Measurements from ENCODE around the gene DCDC1.

The DCDC1 gene

GRCh38 chr11:30878400-30878799 is 491.1 kb downstream of the DCDC1 start:
- H3K4me3 Mint-ChIP-seq = no peak overlapping the region
- H3K4me1 Mint-ChIP-seq = no peaks in the 10 kb centered on the region
- DNase-seq = no peak
- no peak for ATAC-seq (replicated peaks)
- H3K36me3 Mint-ChIP-seq = no peaks in the 10 kb centered on the region
- H3K27ac Mint-ChIP-seq = no peak overlapping the region
- no peaks in the 10 kb centered on the region for H3K9me3 Mint-ChIP-seq
- no peaks in the 10 kb centered on the region for H3K27me3 Mint-ChIP-seq

- no peak overlapping the region for H3K4me3 Mint-ChIP-seq
These were observed 492.7 kb downstream of the DCDC1 start for GRCh38 chr11:30876663-30877396.

GRCh38 chr11:30876228-30876627 is 493.3 kb downstream of the DCDC1 start:
- H3K9me3 Mint-ChIP-seq = no peaks in the 10 kb centered on the region
- H3K27me3 Mint-ChIP-seq = no peaks in the 10 kb centered on the region
- no peaks in the 10 kb centered on the region for H3K4me1 Mint-ChIP-seq
- ATAC-seq (replicated peaks) (no peak), DNase-seq (no peak)
- H3K4me3 Mint-ChIP-seq = no peak overlapping the region
- no peak overlapping the region for H3K27ac Mint-ChIP-seq
- no peaks in the 10 kb centered on the region for H3K36me3 Mint-ChIP-seq

More at GRCh38 chr11:30876663-30877396, 492.7 kb downstream of the DCDC1 start:
- Mint-ChIP-seq H3K27me3 (no peaks in the 10 kb centered on the region), H3K36me3 (no peaks in the 10 kb centered on the region), H3K4me1 (no peaks in the 10 kb centered on the region), H3K9me3 (no peaks in the 10 kb centered on the region), H3K27ac (no peak overlapping the region)
- DNase-seq (no peak), ATAC-seq (replicated peaks) (no peak)

- ATAC-seq (replicated peaks) (no peak), DNase-seq (no peak)
- Mint-ChIP-seq H3K27ac (no peak overlapping the region), H3K4me1 (no peaks in the 10 kb centered on the region), H3K36me3 (no peaks in the 10 kb centered on the region), H3K4me3 (no peak overlapping the region), H3K9me3 (no peaks in the 10 kb centered on the region), H3K27me3 (no peaks in the 10 kb centered on the region)
These were observed 493.7 kb downstream of the DCDC1 start for GRCh38 chr11:30875806-30876205.

GRCh38 chr11:30873924-30874610 is 495.5 kb downstream of the DCDC1 start:
- Mint-ChIP-seq H3K4me1 (no peaks in the 10 kb centered on the region), H3K27ac (no peak overlapping the region)
- no peak for DNase-seq

GRCh38 chr11:30868626-30869081 is 500.9 kb downstream of the DCDC1 start:
- no peak for ATAC-seq (replicated peaks)
- Mint-ChIP-seq H3K27ac (no peak overlapping the region), H3K4me1 (no peaks in the 10 kb centered on the region), H3K36me3 (no peaks in the 10 kb centered on the region), H3K9me3 (no peaks in the 10 kb centered on the region), H3K4me3 (no peak overlapping the region), H3K27me3 (no peaks in the 10 kb centered on the region)
- no peak for DNase-seq

More at GRCh38 chr11:30873924-30874610, 495.5 kb downstream of the DCDC1 start:
- Mint-ChIP-seq H3K4me3 (no peak overlapping the region), H3K9me3 (no peaks in the 10 kb centered on the region), H3K27me3 (no peaks in the 10 kb centered on the region), H3K36me3 (no peaks in the 10 kb centered on the region)
- ATAC-seq (replicated peaks) = no peak

GRCh38 chr11:30863209-30863608 is 506.3 kb downstream of the DCDC1 start:
- H3K4me1 Mint-ChIP-seq = no peaks in the 10 kb centered on the region
- H3K36me3 Mint-ChIP-seq = no peaks in the 10 kb centered on the region
- ATAC-seq (replicated peaks) = no peak
- H3K4me3 Mint-ChIP-seq = no peak overlapping the region
- H3K9me3 Mint-ChIP-seq = no peaks in the 10 kb centered on the region
- no peak overlapping the region for H3K27ac Mint-ChIP-seq
- no peaks in the 10 kb centered on the region for H3K27me3 Mint-ChIP-seq
- no peak for DNase-seq

GRCh38 chr11:30861531-30861930 is 508.0 kb downstream of the DCDC1 start:
- no peak for ATAC-seq (replicated peaks)
- Mint-ChIP-seq H3K9me3 (no peaks in the 10 kb centered on the region), H3K27ac (no peak overlapping the region), H3K36me3 (no peaks in the 10 kb centered on the region), H3K27me3 (no peaks in the 10 kb centered on the region), H3K4me3 (no peak overlapping the region), H3K4me1 (no peaks in the 10 kb centered on the region)
- DNase-seq = no peak

- Mint-ChIP-seq H3K27me3 (no peaks in the 10 kb centered on the region), H3K27ac (no peak overlapping the region), H3K4me1 (no peaks in the 10 kb centered on the region), H3K4me3 (no peak overlapping the region), H3K36me3 (no peaks in the 10 kb centered on the region), H3K9me3 (no peaks in the 10 kb centered on the region)
- ATAC-seq (replicated peaks) (no peak), DNase-seq (no peak)
These were observed 508.5 kb downstream of the DCDC1 start for GRCh38 chr11:30861064-30861463.

GRCh38 chr11:30860146-30860545 is 509.4 kb downstream of the DCDC1 start:
- H3K36me3 Mint-ChIP-seq = no peaks in the 10 kb centered on the region
- no peak for ATAC-seq (replicated peaks)
- H3K4me3 Mint-ChIP-seq = no peak overlapping the region
- DNase-seq = no peak
- no peaks in the 10 kb centered on the region for H3K9me3 Mint-ChIP-seq
- no peaks in the 10 kb centered on the region for H3K4me1 Mint-ChIP-seq
- H3K27ac Mint-ChIP-seq = no peak overlapping the region
- no peaks in the 10 kb centered on the region for H3K27me3 Mint-ChIP-seq

- Mint-ChIP-seq H3K36me3 (no peaks in the 10 kb centered on the region), H3K9me3 (no peaks in the 10 kb centered on the region), H3K27ac (no peak overlapping the region), H3K4me3 (no peak overlapping the region), H3K4me1 (no peaks in the 10 kb centered on the region), H3K27me3 (no peaks in the 10 kb centered on the region)
- ATAC-seq (replicated peaks) (no peak), DNase-seq (no peak)
These were observed 509.9 kb downstream of the DCDC1 start for GRCh38 chr11:30859669-30860068.

- Mint-ChIP-seq H3K4me1 (no peaks in the 10 kb centered on the region), H3K4me3 (no peak overlapping the region), H3K27me3 (peaks cover 0 to 4% of the 10 kb centered on the region in 2 donors), H3K36me3 (no peaks in the 10 kb centered on the region), H3K9me3 (no peaks in the 10 kb centered on the region), H3K27ac (no peak overlapping the region)
- DNase-seq (no peak), ATAC-seq (replicated peaks) (no peak)
These were observed 514.0 kb downstream of the DCDC1 start for GRCh38 chr11:30855383-30856006.

- H3K27ac Mint-ChIP-seq = no peak overlapping the region
- H3K4me3 Mint-ChIP-seq = no peak overlapping the region
- H3K27me3 Mint-ChIP-seq = peaks cover 0 to 4% of the 10 kb centered on the region in 2 donors
- no peaks in the 10 kb centered on the region for H3K36me3 Mint-ChIP-seq
- no peaks in the 10 kb centered on the region for H3K4me1 Mint-ChIP-seq
- DNase-seq (no peak), ATAC-seq (replicated peaks) (no peak)
- H3K9me3 Mint-ChIP-seq = no peaks in the 10 kb centered on the region
These were observed 516.1 kb downstream of the DCDC1 start for GRCh38 chr11:30853439-30853838.

GRCh38 chr11:30852645-30853044 is 516.9 kb downstream of the DCDC1 start:
- Mint-ChIP-seq H3K4me1 (no peaks in the 10 kb centered on the region), H3K9me3 (peaks cover 0 to 2% of the 10 kb centered on the region in 2 donors), H3K4me3 (no peak overlapping the region), H3K27me3 (peaks cover 0 to 4% of the 10 kb centered on the region in 2 donors), H3K27ac (no peak overlapping the region), H3K36me3 (no peaks in the 10 kb centered on the region)
- no peak for ATAC-seq (replicated peaks)
- DNase-seq = no peak

GRCh38 chr11:30852091-30852490 is 517.4 kb downstream of the DCDC1 start:
- no peak for DNase-seq
- H3K27ac Mint-ChIP-seq = no peak overlapping the region
- H3K9me3 Mint-ChIP-seq = peaks cover 0 to 4% of the 10 kb centered on the region in 2 donors
- H3K36me3 Mint-ChIP-seq = no peaks in the 10 kb centered on the region
- peaks cover 0 to 4% of the 10 kb centered on the region in 2 donors for H3K27me3 Mint-ChIP-seq
- ATAC-seq (replicated peaks) = no peak
- H3K4me1 Mint-ChIP-seq = no peaks in the 10 kb centered on the region
- no peak overlapping the region for H3K4me3 Mint-ChIP-seq

All from stimulated activated naive B cell treated with anti-CD40 and anti-IgM and Interleukin-4, amounts not matched to agents 10 μg/mL and 1 μg/mL and 100 μg/mL, for 72 hours (primary cell).